ENCODE results near the gene SPAG6. TPM values are rescaled to one million over a fixed set of nuclear protein-coding genes. Genes with fewer than 3 reads are reported as not detected.
"Not testable (repeated sequence)": the region's sequence is repeated elsewhere in the genome, so short reads cannot be mapped to it uniquely, and the experiment has no call there.

SPAG6 gene
- total RNA-seq, 2 donors from 2014 or later: not detected

DNA sequence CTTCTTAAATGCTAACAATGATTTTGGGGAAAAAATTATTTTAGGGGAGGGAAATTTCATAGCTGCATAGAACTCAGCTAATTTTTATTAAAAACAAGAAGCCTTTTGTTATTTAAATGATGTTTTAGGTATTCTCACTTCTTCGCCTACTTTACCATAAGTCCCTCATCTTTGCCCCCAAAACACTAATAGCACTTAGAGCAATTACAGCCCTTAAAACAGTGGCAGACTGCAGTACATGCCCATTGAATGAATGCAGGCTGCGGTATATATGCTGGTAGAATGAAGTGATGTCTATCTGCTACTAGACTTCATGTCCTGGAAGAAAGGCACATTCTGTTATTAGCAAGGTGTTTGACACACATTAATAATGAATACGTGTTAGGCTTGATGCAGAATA lies 2.9 kb upstream of the SPAG6 start:
- Mint-ChIP-seq H3K36me3 (ENCODE audit: low read depth) (peaks cover 27% of the 10 kb centered on the region), H3K9me3 (peaks cover 4% of the 10 kb centered on the region), H3K4me1 (no peaks in the 10 kb centered on the region), H3K4me3 (no peak overlapping the region), H3K27ac (no peak overlapping the region), H3K27me3 (peaks cover 58% of the 10 kb centered on the region)
- ATAC-seq (replicated peaks): no peak

DNA sequence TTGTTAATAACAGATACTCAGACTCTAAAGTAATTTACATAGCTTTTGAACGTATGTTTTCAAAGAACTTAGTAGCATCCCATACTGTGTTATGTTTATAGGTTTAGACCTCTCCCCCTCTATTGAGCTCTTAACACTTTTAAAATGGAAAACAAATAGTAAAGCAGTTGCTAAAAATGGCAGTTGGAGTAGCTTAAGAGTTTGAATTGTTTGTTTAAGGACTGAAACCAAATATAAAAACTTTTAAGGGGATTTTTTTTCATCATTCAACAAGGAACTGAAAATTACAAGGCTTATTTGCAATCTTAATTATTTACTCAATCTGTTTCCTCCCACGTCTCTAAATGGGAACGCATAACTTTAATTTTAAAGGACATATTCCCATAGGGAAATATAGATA lies 1.6 kb upstream of the SPAG6 start:
- no peak for ATAC-seq (replicated peaks)
- H3K36me3 Mint-ChIP-seq (ENCODE audit: low read depth): peaks cover 25% of the 10 kb centered on the region
- no peak overlapping the region for H3K4me3 Mint-ChIP-seq
- H3K4me1 Mint-ChIP-seq: no peaks in the 10 kb centered on the region
- peaks cover 49% of the 10 kb centered on the region for H3K27me3 Mint-ChIP-seq
- H3K27ac Mint-ChIP-seq: no peak overlapping the region
- peaks cover 4% of the 10 kb centered on the region for H3K9me3 Mint-ChIP-seq

GRCh38 chr10:22344249-22344648 lies 1.0 kb upstream of the SPAG6 start:
- ATAC-seq (replicated peaks): no peak
- Mint-ChIP-seq H3K27me3 (peaks cover 49% of the 10 kb centered on the region), H3K36me3 (ENCODE audit: low read depth) (peaks cover 25% of the 10 kb centered on the region), H3K27ac (no peak overlapping the region), H3K9me3 (peaks cover 4% of the 10 kb centered on the region), H3K4me1 (no peaks in the 10 kb centered on the region), H3K4me3 (peak overlapping the region; percentile 39)

- H3K36me3 Mint-ChIP-seq (ENCODE audit: low read depth): peaks cover 23% of the 10 kb centered on the region
- no peaks in the 10 kb centered on the region for H3K4me1 Mint-ChIP-seq
- H3K9me3 Mint-ChIP-seq: peaks cover 4% of the 10 kb centered on the region
- no peak overlapping the region for H3K27ac Mint-ChIP-seq
- ATAC-seq (replicated peaks): no peak
- H3K4me3 Mint-ChIP-seq: peak overlapping the region; percentile 39
- peaks cover 49% of the 10 kb centered on the region for H3K27me3 Mint-ChIP-seq
Measured at GRCh38 chr10:22344781-22345300, 455 bp upstream of the SPAG6 start.

DNA sequence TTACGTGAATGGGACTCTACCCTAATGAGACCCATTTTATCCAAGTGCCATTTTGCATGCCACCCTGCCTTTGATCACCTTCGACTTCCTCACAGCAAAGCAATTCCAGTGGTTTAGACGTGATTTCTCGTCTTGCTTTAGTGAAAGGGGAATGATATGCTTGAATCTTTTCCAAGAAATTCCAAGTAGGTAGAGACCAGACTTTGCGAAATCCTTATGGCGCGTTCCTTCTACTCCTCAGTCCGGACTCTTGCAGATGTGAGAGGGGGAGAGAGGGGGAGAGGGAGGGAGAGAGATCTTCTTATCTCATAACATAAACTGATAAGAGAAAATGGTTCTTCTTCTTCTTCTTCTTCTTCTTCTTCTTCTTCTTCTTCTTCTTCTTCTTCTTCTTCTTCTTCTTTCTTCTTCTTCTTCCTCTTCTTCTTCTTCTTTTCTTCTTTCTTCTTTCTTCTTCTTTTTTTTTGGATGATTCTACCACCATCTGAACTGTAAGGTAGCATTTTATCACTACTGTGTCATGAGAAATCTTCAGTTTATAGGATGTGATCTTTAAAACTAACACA lies 883 bp downstream of the SPAG6 start:
- ATAC-seq (replicated peaks): no peak
- H3K36me3 Mint-ChIP-seq (ENCODE audit: low read depth): peaks cover 18% of the 10 kb centered on the region
- H3K4me3 Mint-ChIP-seq: peak overlapping the region; percentile 39
- no peak overlapping the region for H3K27ac Mint-ChIP-seq
- H3K4me1 Mint-ChIP-seq: no peaks in the 10 kb centered on the region
- peaks cover 4% of the 10 kb centered on the region for H3K9me3 Mint-ChIP-seq
- peaks cover 49% of the 10 kb centered on the region for H3K27me3 Mint-ChIP-seq

GRCh38 chr10:22349755-22350154 lies 4.5 kb downstream of the SPAG6 start:
- Mint-ChIP-seq H3K36me3 (ENCODE audit: low read depth) (peaks cover 11% of the 10 kb centered on the region), H3K27ac (no peak overlapping the region), H3K4me1 (no peaks in the 10 kb centered on the region), H3K27me3 (peaks cover 25% of the 10 kb centered on the region), H3K4me3 (no peak overlapping the region), H3K9me3 (peaks cover 4% of the 10 kb centered on the region)
- no peak for ATAC-seq (replicated peaks)

- no peak for ATAC-seq (replicated peaks)
- peaks cover 18% of the 10 kb centered on the region for H3K27me3 Mint-ChIP-seq
- H3K4me3 Mint-ChIP-seq: no peak overlapping the region
- H3K36me3 Mint-ChIP-seq (ENCODE audit: low read depth): peaks cover 4% of the 10 kb centered on the region
- H3K4me1 Mint-ChIP-seq: no peaks in the 10 kb centered on the region
- peaks cover 4% of the 10 kb centered on the region for H3K9me3 Mint-ChIP-seq
- H3K27ac Mint-ChIP-seq: no peak overlapping the region
Measured at GRCh38 chr10:22351131-22351703, 5.9 kb downstream of the SPAG6 start.

- no peaks in the 10 kb centered on the region for H3K36me3 Mint-ChIP-seq (ENCODE audit: low read depth)
- H3K9me3 Mint-ChIP-seq: no peaks in the 10 kb centered on the region
- no peak overlapping the region for H3K4me3 Mint-ChIP-seq
Measured at GRCh38 chr10:22356324-22356873, 11.1 kb downstream of the SPAG6 start.

GRCh38 chr10:22357770-22358169 lies 12.5 kb downstream of the SPAG6 start:
- not testable (repeated sequence) for H3K4me1 Mint-ChIP-seq; H3K36me3 Mint-ChIP-seq (ENCODE audit: low read depth); H3K9me3 Mint-ChIP-seq; ATAC-seq (replicated peaks); H3K4me3 Mint-ChIP-seq; H3K27ac Mint-ChIP-seq
- H3K27me3 Mint-ChIP-seq: peaks cover 11% of the 10 kb centered on the region

More at GRCh38 chr10:22356324-22356873, 11.1 kb downstream of the SPAG6 start:
- Mint-ChIP-seq H3K27me3 (peaks cover 11% of the 10 kb centered on the region), H3K27ac (no peak overlapping the region), H3K4me1 (no peaks in the 10 kb centered on the region)
- ATAC-seq (replicated peaks): no peak

- no peak overlapping the region for H3K27ac Mint-ChIP-seq
- peaks cover 4% of the 10 kb centered on the region for H3K4me1 Mint-ChIP-seq
- H3K9me3 Mint-ChIP-seq: no peaks in the 10 kb centered on the region
- H3K4me3 Mint-ChIP-seq: no peak overlapping the region
- no peaks in the 10 kb centered on the region for H3K36me3 Mint-ChIP-seq (ENCODE audit: low read depth)
- ATAC-seq (replicated peaks): peak; percentile 56
- H3K27me3 Mint-ChIP-seq: peaks cover 4% of the 10 kb centered on the region
Measured at GRCh38 chr10:22363305-22363704, 18.0 kb downstream of the SPAG6 start.

DNA sequence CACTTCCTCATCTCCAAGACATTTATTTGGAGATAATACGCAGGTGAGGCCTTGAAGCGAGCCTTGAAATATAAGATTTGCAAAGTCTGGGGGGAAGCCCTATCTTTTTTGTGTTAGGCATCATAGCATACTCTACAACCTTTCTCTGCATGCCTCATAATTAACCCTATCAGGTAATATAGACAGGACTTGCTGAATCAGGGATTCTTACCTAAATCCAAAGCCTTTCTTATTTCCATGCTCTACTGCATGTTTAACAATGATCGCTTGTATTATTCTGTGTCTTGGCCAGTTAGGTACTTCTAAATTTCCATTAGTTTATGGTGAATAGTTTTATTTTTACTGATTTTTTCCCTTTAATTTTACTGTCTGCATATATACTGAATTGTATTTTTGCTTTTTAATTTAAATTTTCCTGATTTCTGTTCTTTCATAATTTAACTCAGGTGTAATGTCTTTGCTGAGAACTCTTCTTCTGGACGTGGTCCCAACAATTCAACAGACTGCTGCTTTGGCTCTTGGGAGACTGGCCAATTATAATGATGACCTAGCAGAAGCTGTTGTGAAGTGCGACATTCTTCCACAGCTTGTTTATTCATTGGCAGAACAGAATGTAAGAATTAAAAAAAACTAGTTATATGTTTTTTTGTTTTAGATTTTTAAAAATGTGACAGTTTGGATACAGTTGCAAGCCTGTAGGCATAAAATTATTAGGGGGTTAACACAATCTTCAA lies 19.3 kb downstream of the SPAG6 start:
- no peak for ATAC-seq (replicated peaks)
- no peaks in the 10 kb centered on the region for H3K9me3 Mint-ChIP-seq
- H3K27me3 Mint-ChIP-seq: peaks cover 4% of the 10 kb centered on the region
- H3K27ac Mint-ChIP-seq: no peak overlapping the region
- no peak overlapping the region for H3K4me3 Mint-ChIP-seq
- H3K4me1 Mint-ChIP-seq: peaks cover 4% of the 10 kb centered on the region
- H3K36me3 Mint-ChIP-seq (ENCODE audit: low read depth): no peaks in the 10 kb centered on the region

DNA sequence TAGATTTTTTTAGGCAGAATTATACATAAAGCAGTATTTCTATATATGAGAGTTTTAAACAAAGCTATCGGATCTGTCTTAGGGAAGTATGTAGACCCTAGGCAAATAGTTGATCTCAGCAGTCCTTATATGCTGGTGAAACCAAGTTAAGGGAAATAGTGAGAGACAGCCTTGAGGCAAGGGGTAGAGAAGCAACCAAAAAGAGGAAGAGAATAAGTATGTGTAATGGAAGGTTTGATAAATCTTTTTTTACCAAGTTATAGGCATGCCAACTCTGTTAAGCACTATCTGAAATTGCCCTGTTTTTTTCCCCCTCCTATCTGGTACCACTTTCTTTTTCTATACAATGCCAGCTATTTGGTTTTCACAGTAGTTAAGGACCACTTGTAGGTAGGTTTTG lies 19.9 kb downstream of the SPAG6 start:
- Mint-ChIP-seq H3K9me3 (no peaks in the 10 kb centered on the region), H3K4me3 (no peak overlapping the region), H3K27me3 (no peaks in the 10 kb centered on the region), H3K4me1 (peaks cover 4% of the 10 kb centered on the region), H3K27ac (no peak overlapping the region), H3K36me3 (ENCODE audit: low read depth) (no peaks in the 10 kb centered on the region)
- no peak for ATAC-seq (replicated peaks)

- Mint-ChIP-seq H3K4me3 (no peak overlapping the region), H3K27me3 (no peaks in the 10 kb centered on the region), H3K4me1 (peaks cover 4% of the 10 kb centered on the region), H3K9me3 (no peaks in the 10 kb centered on the region), H3K36me3 (ENCODE audit: low read depth) (no peaks in the 10 kb centered on the region), H3K27ac (no peak overlapping the region)
- ATAC-seq (replicated peaks): no peak
Measured at GRCh38 chr10:22365644-22366434, 20.5 kb downstream of the SPAG6 start.

- H3K27me3 Mint-ChIP-seq: no peaks in the 10 kb centered on the region
- peaks cover 4% of the 10 kb centered on the region for H3K4me1 Mint-ChIP-seq
- no peaks in the 10 kb centered on the region for H3K36me3 Mint-ChIP-seq (ENCODE audit: low read depth)
- H3K9me3 Mint-ChIP-seq: no peaks in the 10 kb centered on the region
- no peak for ATAC-seq (replicated peaks)
- H3K27ac Mint-ChIP-seq: no peak overlapping the region
- no peak overlapping the region for H3K4me3 Mint-ChIP-seq
Measured at GRCh38 chr10:22366435-22366703, 21.1 kb downstream of the SPAG6 start.
